Measurements from ENCODE around the gene MINDY4. TPM values are rescaled to one million over a fixed set of nuclear protein-coding genes. Genes with fewer than 3 reads are reported as not detected.

MINDY4 gene
- total and polyA plus RNA-seq, 10 of the 15 experiments (the other 5 are each of a cell fraction or from before 2014, with no cell fraction given): 0.10 to 0.90 (median 0.40) TPM

DNA sequence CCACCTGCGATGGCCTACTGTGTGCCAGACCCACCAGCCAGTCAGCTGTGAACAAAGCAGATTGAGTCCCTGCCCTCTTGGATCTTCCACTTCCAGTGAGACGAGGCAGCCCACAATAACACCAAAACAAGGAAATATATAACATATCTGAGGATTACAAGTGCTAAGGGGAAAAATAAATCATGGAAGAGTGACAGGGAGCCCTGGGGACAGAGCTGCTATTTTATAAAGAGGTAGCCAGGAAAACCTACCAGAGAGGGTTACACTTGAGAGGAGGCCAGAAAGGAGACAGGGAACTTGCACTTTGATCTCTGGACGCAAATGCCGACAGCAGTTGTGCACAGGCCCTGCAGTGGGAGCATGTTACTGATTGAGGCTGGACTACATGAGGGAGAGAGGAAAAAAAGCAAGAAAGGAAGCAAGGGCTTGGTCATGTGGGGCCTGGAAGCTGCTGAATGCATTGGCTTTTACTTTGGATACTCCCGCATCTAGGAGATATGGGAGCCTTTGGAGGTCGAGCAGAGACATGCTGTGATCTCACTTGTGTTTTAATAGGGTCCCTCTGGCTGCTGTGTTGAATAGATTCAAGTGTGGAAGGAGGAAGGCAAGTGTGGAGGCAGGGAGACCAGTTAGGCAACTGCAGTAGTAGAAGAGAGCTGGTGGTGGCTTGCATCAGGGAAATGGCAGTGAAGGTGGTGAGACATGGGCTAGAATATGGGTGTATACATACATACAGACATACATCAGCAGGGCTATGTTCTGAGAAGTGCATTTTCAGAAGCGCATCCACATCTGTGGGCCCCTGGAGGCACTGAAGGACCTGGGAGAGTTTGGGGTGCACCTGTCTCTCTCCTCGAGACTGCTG, 26.2 kb downstream of the MINDY4 start:
- SMC1A ChIA-PET (ENCODE audit: uncharacterized antibody, unreplicated experiment): interaction anchor here (0.6 to 0.9 kb wide), 4 partner anchors 10 to 325 kb away, joined by 3 to 5 read pairs (median 4); no protein-coding TSS in a partner anchor

More for the DNA sequence above, 26.2 kb downstream of the MINDY4 start:
- Histone ChIP-seq H3K9me3 (replicated peaks; ENCODE audit: control insufficient read depth, insufficient read depth, low read length) (no peaks in the 10 kb centered on the region), H3K27ac (ENCODE audit: control insufficient read depth, insufficient read depth) (no peak overlapping the region), H2AFZ (ENCODE audit: control insufficient read depth, low read depth, low read length) (no peak overlapping the region), H3K79me2 (ENCODE audit: control insufficient read depth, insufficient read depth, low read length) (no peaks in the 10 kb centered on the region), H3K4me1 (ENCODE audit: control insufficient read depth, insufficient read depth, low read length) (peaks cover 18% of the 10 kb centered on the region), H4K20me1 (ENCODE audit: control insufficient read depth, insufficient read depth) (no peaks in the 10 kb centered on the region), H3K4me2 (ENCODE audit: control insufficient read depth, insufficient read depth) (no peak overlapping the region), H3K27me3 (replicated peaks in 1 of 2; ENCODE audit: control insufficient read depth in 2 of 2, insufficient read depth in 2 of 2, low read length in 1 of 2) (no peaks in the 10 kb centered on the region), H3K36me3 (ENCODE audit: control insufficient read depth in 2 of 2, insufficient read depth in 2 of 2, low read length in 1 of 2) (no peaks in the 10 kb centered on the region), H3K4me3 (no peak overlapping the region), H3K9ac (ENCODE audit: control insufficient read depth, insufficient read depth, low read length) (no peak overlapping the region)
- CTCF ChIA-PET: interaction anchor here (0.9 to 2.1 kb wide), 9 partner anchors 14 to 325 kb away, joined by 3 to 7 read pairs (median 4); no protein-coding TSS in a partner anchor
- intact Hi-C loops (cut with micrococcal nuclease; ENCODE audit: unreplicated experiment): no loop called here
- no TSS peak for BruUV-seq (replicated peaks)
- DNase-seq (ENCODE audit: low read depth, low spot score): no peak
- WGBS (ENCODE audit: insufficient coverage, insufficient replicate concordance, low lambda C conversion rate, missing lambda C conversion rate): 89% methylated on average over 8 of the region's 8 CpGs
- TF ChIP-seq CBX3 (IDR thresholded peaks at IDR 0.05; ENCODE audit: borderline replicate concordance, low read depth) (no peak), BCL11A (IDR thresholded peaks at IDR 0.05; ENCODE audit: low read depth, low read length) (no peak), HDGF (IDR thresholded peaks at IDR 0.05) (no peak), ZNF274 (IDR thresholded peaks at IDR 0.05; ENCODE audit: insufficient read depth, insufficient read length) (no peak)
- TF ChIP-seq, protein P1, sequence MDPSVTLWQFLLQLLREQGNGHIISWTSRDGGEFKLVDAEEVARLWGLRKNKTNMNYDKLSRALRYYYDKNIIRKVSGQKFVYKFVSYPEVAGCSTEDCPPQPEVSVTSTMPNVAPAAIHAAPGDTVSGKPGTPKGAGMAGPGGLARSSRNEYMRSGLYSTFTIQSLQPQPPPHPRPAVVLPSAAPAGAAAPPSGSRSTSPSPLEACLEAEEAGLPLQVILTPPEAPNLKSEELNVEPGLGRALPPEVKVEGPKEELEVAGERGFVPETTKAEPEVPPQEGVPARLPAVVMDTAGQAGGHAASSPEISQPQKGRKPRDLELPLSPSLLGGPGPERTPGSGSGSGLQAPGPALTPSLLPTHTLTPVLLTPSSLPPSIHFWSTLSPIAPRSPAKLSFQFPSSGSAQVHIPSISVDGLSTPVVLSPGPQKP (IDR thresholded peaks at IDR 0.05; ENCODE audit: low read depth, low read length): no peak
- RAD21 ChIA-PET (ENCODE audit: unreplicated experiment): interaction anchor here (1.2 to 1.5 kb wide), 3 partner anchors 141 to 325 kb away, joined by 3 to 7 read pairs (median 3); no protein-coding TSS in a partner anchor
- FAIRE-seq: no peak
- in situ Hi-C loops (cut with MboI): no loop called here
- POLR2A ChIA-PET: no interaction called here
- ATAC-seq: no peak
